Tibial artery (tissue), 4 donors: ENCODE measurements around the gene TCHHL1.

Experiments used
- DNase-seq, 2 donors: peaks; one replicate each; pipeline ENCODE4 v3.0.0-alpha.2; 2019
- H3K27ac ChIP-seq, 2 donors: fragments of 200-600 bp; sonication (generic) in 1 of 2; 1 replicate in 1 of 2; 2 replicates in 1 of 2; pipeline ENCODE4 v1.5.1; 2018 to 2019; ENCODE audit warnings: mild to moderate bottlenecking in 1 of 2
- H3K27me3 ChIP-seq, 2 donors: fragments of 200-600 bp; sonication (generic) in 1 of 2; one replicate each; pipeline versions ENCODE4 v1.5.1 to v1.6.0; 2016 to 2019
- H3K36me3 ChIP-seq, 3 donors: fragments of 200-600 bp; sonication (generic) in 2 of 3; one replicate each; pipeline ENCODE4 v1.5.1; 2016 to 2019; ENCODE audit warnings: mild to moderate bottlenecking in 2 of 3
- H3K4me1 ChIP-seq, 4 donors: fragments of 200-600 bp; sonication (generic) in 2 of 4; 1 replicate in 3 of 4; 2 replicates in 1 of 4; pipeline ENCODE4 v1.5.1; 2016 to 2019
- H3K4me3 ChIP-seq, 2 donors: fragments of 200-600 bp; sonication (generic) in 1 of 2; 1 replicate in 1 of 2; 2 replicates in 1 of 2; pipeline ENCODE4 v1.5.1; 2018 to 2019; ENCODE audit warnings: mild to moderate bottlenecking in 2 of 2
- H3K9me3 ChIP-seq, 3 donors: fragments of 200-600 bp; sonication (generic) in 1 of 3; one replicate each; pipeline ENCODE4 v1.5.1; 2016 to 2019
- intact Hi-C: fragments of 100-400 bp; cut with DNase I; formaldehyde crosslinking; loops from one replicate; pipeline ENCODE4 v1.15.0; 2023; ENCODE audit warnings: low total_unique reads
- TF ChIP-seq, protein P1 (sequence below), 2 experiments: fragments of 200-600 bp in 1 of 2; fragments of 450-650 bp in 1 of 2; IDR thresholded peaks; one replicate each; pipeline ENCODE4 v1.5.1; 2017 to 2019; ENCODE audit warnings: antibody characterized with exemption in 2 of 2, mild to moderate bottlenecking in 1 of 2, moderate library complexity in 1 of 2

TCHHL1 gene

GRCh38 chr1:152036267-152037216 is 52.3 kb downstream of the TCHHL1 start, which contains the start of gene S100A11:
TSS of gene S100A11 (minus strand) at chr1:152037004. CDS start at chr1:152036915, 89 bp downstream.
- H3K36me3 ChIP-seq, result peaks cover 21 to 26% (median 23%) of the 10 kb centered on the region in 3 donors
- peak within 1 kb of the TSS; percentile 87 to 95 for H3K27ac ChIP-seq
- no peaks in the 10 kb centered on the region for H3K9me3 ChIP-seq
- peak within 1 kb of the TSS; percentile 59 to 71 for H3K4me3 ChIP-seq
- intact Hi-C loops, result no loop called here
- TF ChIP-seq, protein P1, sequence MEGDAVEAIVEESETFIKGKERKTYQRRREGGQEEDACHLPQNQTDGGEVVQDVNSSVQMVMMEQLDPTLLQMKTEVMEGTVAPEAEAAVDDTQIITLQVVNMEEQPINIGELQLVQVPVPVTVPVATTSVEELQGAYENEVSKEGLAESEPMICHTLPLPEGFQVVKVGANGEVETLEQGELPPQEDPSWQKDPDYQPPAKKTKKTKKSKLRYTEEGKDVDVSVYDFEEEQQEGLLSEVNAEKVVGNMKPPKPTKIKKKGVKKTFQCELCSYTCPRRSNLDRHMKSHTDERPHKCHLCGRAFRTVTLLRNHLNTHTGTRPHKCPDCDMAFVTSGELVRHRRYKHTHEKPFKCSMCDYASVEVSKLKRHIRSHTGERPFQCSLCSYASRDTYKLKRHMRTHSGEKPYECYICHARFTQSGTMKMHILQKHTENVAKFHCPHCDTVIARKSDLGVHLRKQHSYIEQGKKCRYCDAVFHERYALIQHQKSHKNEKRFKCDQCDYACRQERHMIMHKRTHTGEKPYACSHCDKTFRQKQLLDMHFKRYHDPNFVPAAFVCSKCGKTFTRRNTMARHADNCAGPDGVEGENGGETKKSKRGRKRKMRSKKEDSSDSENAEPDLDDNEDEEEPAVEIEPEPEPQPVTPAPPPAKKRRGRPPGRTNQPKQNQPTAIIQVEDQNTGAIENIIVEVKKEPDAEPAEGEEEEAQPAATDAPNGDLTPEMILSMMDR (IDR thresholded peaks at IDR 0.05), result peak in 1 of 2 experiments; percentile 7
- peak; percentile 94 to 95 for DNase-seq
- H3K4me1 ChIP-seq, result peaks cover 0 to 28% (median 16%) of the 10 kb centered on the region in 4 donors
- peaks cover 0 to 3% of the 10 kb centered on the region in 2 donors for H3K27me3 ChIP-seq

DNA sequence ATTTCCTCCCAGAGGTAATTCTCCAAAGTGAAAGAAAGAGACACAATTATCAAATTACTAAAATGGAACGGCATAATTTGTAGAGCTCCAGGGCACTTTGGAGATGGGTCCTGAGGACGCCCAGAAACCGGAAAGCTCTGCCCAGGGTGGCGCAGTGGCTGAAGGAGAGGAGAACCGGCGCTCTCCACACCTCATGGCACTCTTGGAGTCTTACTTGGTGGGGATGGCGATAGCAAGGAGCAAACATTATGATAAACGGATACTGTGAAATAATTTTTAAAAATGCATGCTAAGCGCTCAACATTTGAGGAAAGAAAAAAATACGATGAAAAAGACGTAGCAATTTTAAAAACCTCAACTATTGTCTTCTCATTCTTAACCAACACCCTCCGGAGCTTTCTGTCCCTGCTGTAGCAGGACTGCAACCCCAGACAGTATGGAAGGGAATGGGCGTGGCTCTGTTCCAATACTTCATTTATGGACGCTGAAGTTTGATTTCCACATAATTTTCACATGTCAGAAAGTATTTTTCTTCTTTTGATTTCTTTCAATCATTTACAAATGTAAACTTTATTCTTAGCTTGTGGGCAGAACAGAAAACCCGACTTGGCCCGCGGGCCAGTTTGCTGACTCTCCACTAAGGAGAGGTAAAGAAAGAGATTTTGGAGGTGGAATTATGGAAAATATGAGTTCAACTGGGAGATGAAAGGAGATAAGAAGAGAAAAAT is 53.2 kb downstream of the TCHHL1 start:
- DNase-seq, result no peak
- Histone ChIP-seq H3K4me3 (peak overlapping the region; percentile 59 to 71), H3K27ac (peak overlapping the region; percentile 87 to 95), H3K36me3 (peaks cover 30 to 34% (median 31%) of the 10 kb centered on the region in 3 donors), H3K27me3 (no peaks in the 10 kb centered on the region), H3K9me3 (no peaks in the 10 kb centered on the region), H3K4me1 (peaks cover 0 to 28% (median 16%) of the 10 kb centered on the region in 4 donors)
- TF ChIP-seq, protein P1 (IDR thresholded peaks at IDR 0.05), result no peak
- intact Hi-C loops, result no loop called here

- no peak for DNase-seq
- H3K4me1 ChIP-seq, result peaks cover 0 to 28% (median 16%) of the 10 kb centered on the region in 4 donors
- H3K36me3 ChIP-seq, result peaks cover 31 to 35% (median 31%) of the 10 kb centered on the region in 3 donors
- no peaks in the 10 kb centered on the region for H3K9me3 ChIP-seq
- peak overlapping the region; percentile 59 to 71 for H3K4me3 ChIP-seq
- intact Hi-C loops, result no loop called here
- no peaks in the 10 kb centered on the region for H3K27me3 ChIP-seq
- TF ChIP-seq, protein P1 (IDR thresholded peaks at IDR 0.05), result peak; percentile 50 to 61
- H3K27ac ChIP-seq, result peak overlapping the region; percentile 87 to 95
These were observed 54.0 kb downstream of the TCHHL1 start for GRCh38 chr1:152034654-152035538.

DNA sequence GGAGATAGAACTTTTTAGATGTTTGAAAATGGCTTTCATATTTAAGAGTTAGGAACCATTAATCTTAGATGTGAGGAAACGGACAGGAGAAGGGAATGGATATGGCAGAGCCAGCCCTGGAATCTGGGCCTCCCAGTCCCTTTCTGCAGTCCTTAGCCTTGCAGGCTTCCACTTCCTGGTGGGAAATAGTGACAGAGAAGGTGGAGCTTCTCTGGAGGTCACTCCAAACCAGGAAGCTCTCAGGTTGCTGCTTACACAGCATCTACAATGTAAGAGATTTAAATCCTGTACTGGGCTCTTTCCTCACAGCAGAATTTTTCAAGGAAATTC is 54.6 kb downstream of the TCHHL1 start:
- TF ChIP-seq, protein P1 (IDR thresholded peaks at IDR 0.05), result no peak
- Histone ChIP-seq H3K9me3 (no peaks in the 10 kb centered on the region), H3K4me3 (peak overlapping the region in 1 of 2 donors; percentile 59), H3K27ac (peak overlapping the region; percentile 87 to 95), H3K27me3 (no peaks in the 10 kb centered on the region), H3K36me3 (peaks cover 31 to 35% (median 31%) of the 10 kb centered on the region in 3 donors), H3K4me1 (peaks cover 0 to 28% (median 16%) of the 10 kb centered on the region in 4 donors)
- no peak for DNase-seq
- intact Hi-C loops, result no loop called here
